RWPE1 (cell line): ENCODE results near the gene NKX6-2.

ENCODE experiments used
- CTCF ChIA-PET: fragments of 350-600 bp; sonication (Branson Sonifier 250); formaldehyde crosslinking; extraction: SDS; loops from one replicate; lab custom pipeline; 2021; lab: Yijun Ruan, JAX
- POLR2A ChIA-PET: fragments of 400-600 bp; formaldehyde crosslinking; extraction: SDS; loops from one replicate; lab custom pipeline; 2020; ENCODE audit warnings: antibody characterized with exemption; ENCODE audit not compliant: low non-redundant PET; lab: Yijun Ruan, JAX
- DNase-seq: peaks from one replicate; pipeline ENCODE4 v3.0.0; 2012; ENCODE audit warnings: low spot score
- H3K27ac ChIP-seq: fragments of 450-650 bp; 2 replicates; pipeline ENCODE4 v1.5.1; 2017
- TF ChIP-seq, protein P1 (sequence below): fragments of 450-650 bp; conservative IDR thresholded peaks from 2 replicates; pipeline ENCODE4 v1.5.1; 2017; ENCODE audit warnings: low read depth, mild to moderate bottlenecking

Gene NKX6-2

DNA sequence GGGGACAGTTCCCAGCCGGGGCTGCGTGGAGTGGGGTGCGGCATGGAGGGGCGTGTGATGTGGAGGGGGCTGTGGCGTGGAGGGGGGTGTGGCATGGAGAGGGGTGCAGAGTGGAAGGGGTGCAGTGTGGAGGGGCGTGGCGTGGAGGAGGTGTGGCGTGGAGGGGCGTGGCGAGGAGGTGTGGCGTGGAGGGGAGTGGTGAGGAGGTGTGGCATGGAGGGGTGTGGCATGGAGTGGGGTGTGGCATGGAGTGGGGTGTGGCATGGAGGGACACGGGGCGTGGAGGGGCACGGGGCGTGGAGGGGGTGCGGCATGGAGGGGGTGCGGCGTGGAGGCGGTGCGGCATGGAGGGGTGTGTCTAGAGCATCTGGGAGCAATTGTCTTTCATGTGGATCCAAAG is 33.6 kb downstream of the NKX6-2 start:
- TF ChIP-seq, protein P1, sequence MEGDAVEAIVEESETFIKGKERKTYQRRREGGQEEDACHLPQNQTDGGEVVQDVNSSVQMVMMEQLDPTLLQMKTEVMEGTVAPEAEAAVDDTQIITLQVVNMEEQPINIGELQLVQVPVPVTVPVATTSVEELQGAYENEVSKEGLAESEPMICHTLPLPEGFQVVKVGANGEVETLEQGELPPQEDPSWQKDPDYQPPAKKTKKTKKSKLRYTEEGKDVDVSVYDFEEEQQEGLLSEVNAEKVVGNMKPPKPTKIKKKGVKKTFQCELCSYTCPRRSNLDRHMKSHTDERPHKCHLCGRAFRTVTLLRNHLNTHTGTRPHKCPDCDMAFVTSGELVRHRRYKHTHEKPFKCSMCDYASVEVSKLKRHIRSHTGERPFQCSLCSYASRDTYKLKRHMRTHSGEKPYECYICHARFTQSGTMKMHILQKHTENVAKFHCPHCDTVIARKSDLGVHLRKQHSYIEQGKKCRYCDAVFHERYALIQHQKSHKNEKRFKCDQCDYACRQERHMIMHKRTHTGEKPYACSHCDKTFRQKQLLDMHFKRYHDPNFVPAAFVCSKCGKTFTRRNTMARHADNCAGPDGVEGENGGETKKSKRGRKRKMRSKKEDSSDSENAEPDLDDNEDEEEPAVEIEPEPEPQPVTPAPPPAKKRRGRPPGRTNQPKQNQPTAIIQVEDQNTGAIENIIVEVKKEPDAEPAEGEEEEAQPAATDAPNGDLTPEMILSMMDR = no peak
- no peak for DNase-seq
- POLR2A ChIA-PET = no interaction called here
- no peak overlapping the region for H3K27ac ChIP-seq
- CTCF ChIA-PET = no interaction called here

DNA sequence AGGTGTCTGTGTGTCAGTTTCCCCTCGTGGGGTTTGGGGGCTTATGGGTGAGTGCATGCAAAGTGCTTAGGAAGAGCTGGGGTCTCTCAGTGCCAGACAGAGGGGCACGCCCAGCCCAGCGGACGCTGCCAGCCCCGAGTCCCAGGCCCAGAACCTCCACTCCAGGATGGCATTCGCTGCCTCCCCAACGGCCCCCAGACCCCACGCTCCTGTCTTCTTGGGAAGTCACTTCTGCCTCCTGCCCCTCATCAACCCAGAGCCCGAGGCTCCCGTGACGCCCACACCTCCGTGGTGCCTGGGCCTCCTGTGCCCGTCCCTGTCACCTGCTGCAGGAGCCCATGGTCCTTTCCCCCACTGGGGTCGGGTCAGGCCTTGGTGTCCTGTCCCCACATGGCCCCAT is 35.0 kb downstream of the NKX6-2 start:
- ChIA-PET CTCF (no interaction called here), POLR2A (no interaction called here)
- TF ChIP-seq, protein P1 = no peak
- no peak for DNase-seq
- H3K27ac ChIP-seq = no peak overlapping the region

DNA sequence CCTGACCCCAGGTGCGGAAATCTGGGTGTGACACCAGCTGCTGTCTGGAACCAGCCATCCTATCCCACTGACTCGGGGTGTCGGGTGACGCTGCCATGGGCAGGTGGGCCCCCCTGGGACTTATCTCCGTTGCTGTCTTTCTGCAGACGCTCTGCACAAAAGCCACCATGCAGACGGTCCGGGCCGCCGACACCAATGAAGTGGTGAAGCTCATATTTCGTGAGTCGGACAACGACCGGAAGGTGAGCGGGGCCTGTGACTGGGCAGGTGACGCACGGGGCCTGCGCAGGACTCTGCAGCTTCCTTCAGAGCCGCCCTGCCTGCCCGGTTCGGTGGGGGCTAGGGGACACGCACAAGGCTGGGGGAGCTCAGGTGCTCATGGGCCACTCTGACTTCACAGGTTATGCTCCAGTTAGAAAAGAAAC is 36.6 kb downstream of the NKX6-2 start:
- TF ChIP-seq, protein P1 = no peak
- DNase-seq = no peak
- ChIA-PET POLR2A (no interaction called here), CTCF (interaction anchor here (1.0 kb wide), 1 partner anchor 95 kb away, joined by 3 read pairs; no protein-coding TSS in a partner anchor)
- no peak overlapping the region for H3K27ac ChIP-seq

DNA sequence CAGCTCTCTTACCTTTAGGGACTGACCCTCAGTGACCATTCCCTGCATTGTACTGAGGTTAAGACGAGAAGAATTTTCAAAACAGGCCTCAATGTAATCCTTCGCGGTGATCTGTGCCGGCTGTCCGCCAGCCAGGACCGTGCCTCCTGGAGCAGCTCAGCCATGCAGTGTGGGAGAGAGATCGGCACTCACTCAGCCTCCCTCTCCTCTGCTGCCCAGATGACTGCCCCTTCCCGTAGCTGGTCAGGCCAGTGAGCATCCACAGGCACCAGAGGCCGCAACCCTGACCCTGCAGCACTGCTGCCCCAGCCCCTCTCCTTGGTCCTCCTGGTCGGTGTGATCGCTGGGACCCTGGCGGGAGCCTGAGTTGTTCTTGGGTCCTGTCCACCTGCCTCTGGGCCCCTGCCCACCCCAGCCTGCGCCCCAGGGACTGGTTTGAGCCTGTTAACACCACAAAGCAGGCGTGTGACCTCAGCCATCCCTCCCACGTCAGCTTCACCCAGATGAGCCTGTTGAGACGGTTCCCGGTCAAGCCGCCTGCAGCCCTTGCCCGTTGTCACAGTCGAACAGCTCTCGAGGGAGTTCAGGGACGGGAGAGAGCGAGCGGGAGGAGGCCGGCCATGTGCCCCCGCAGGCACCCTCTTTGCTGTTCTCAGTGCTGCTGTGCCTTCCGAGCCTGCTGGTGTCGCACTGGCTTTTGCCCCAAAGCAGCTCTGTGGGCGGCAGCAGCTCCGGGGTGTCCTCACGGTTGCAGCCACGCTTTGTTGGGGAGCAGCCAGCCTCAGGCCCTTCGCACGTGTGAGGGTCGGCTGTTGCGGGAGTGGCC is 37.2 kb downstream of the NKX6-2 start:
- CTCF ChIA-PET = interaction anchor here (1.0 kb wide), 1 partner anchor 94 kb away, joined by 3 read pairs; no protein-coding TSS in a partner anchor
- POLR2A ChIA-PET = interaction anchor here (0.6 kb wide), 1 partner anchor 161 kb away, joined by 4 read pairs; no protein-coding TSS in a partner anchor
- H3K27ac ChIP-seq = no peak overlapping the region
- TF ChIP-seq, protein P1 = no peak
- DNase-seq = no peak

DNA sequence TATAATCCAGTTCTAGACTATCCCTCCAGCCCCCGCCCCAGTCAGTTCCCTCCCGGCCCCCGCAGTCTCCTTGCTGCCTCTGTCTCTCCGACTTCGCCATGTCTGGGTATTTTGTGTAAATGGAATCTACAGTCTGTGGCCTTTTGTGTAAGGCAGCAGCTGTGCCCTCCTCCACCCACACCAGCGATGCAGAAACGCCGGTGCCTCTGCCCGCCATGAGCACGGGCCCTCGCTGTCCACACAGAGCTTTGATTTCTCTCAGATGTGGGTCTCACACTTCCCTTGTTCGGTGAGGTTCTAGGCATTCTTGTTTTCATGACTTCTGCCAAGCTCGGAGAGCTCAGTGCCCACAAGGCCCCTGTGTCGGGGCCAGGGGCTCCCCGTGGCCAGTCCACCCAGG is 37.8 kb downstream of the NKX6-2 start:
- TF ChIP-seq, protein P1 = no peak
- H3K27ac ChIP-seq = no peak overlapping the region
- POLR2A ChIA-PET = interaction anchor here (0.6 kb wide), 1 partner anchor 161 kb away, joined by 4 read pairs; no protein-coding TSS in a partner anchor
- CTCF ChIA-PET = no interaction called here
- no peak for DNase-seq

DNA sequence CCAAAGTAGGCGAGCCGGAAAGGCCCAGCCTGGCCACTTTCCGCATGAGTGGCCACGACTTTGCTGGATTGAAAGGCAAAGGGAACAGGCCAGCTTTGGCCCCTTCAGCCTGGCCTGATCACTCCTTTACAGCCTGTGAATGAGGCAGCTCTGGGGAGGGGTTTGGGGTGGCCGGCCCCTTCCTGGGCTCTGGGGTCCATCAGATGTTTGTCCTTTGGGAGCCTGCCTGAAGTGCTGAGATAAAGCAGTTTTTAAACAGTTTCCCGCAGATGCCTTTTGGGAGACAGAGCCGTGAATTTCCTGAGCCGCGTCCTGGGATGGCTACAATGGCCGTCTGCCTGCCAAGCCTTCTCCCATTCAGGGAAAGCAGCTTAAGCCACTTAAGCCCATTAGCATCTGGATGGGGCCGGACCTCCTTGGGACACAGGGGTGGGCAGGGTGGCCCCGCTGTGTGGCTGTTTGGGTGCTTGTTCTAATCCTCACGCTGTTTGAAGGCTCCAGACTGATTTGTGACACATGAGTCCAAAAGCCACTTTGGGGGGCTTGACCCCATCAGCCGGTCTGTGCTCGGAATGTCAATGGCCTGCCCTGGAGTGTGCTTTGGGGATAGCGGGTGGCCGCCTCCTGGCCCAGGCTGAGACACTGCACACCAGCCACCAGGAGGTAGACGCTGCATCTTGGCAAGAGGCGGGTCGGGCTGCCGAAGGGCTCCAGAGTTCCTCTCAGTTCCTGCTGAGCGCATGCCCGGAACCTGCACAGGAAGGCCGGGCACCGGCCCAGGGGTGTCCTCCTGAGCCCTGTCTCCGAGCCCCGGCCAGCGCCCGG is 38.9 kb downstream of the NKX6-2 start:
- CTCF ChIA-PET = no interaction called here
- POLR2A ChIA-PET = no interaction called here
- no peak for DNase-seq
- TF ChIP-seq, protein P1 = no peak
- H3K27ac ChIP-seq = no peak overlapping the region
